GM23338 (cell line): ENCODE data around the gene CD9. TPM values are rescaled to one million over a fixed set of nuclear protein-coding genes. Genes with fewer than 3 reads are reported as not detected.

Experiments
- ATAC-seq: fragments of 200-7000 bp; cut with Tn5 transposase; 3 replicates; pipeline ENCODE4 v1.9.1; 2020
- DNase-seq: peaks from one replicate; pipeline ENCODE4 v3.0.0-alpha.2; 2015; ENCODE audit warnings: low spot score
- H2AFZ ChIP-seq: fragments of 200-600 bp; sonication (generic); 2 replicates; pipeline ENCODE4 v1.8.0; 2016; ENCODE audit warnings: antibody characterized with exemption, mild to moderate bottlenecking, moderate library complexity
- H3F3A ChIP-seq: fragments of 200-600 bp; sonication (generic); replicated peaks from 2 replicates; pipeline ENCODE4 v1.8.0; 2017; ENCODE audit warnings: antibody characterized with exemption, mixed run types, low read depth
- H3K27ac ChIP-seq: fragments of 200-600 bp; sonication (generic); 2 replicates; pipeline ENCODE4 v1.6.1; 2016; ENCODE audit warnings: low read depth
- H3K27me3 ChIP-seq: fragments of 200-600 bp; sonication (generic); 2 replicates; pipeline ENCODE4 v1.8.0; 2016; ENCODE audit warnings: mild to moderate bottlenecking, mixed run types, moderate library complexity; ENCODE audit not compliant: insufficient read depth
- H3K36me3 ChIP-seq: fragments of 200-600 bp; sonication (generic); 2 replicates; pipeline ENCODE4 v1.8.0; 2016; ENCODE audit warnings: mild to moderate bottlenecking; ENCODE audit not compliant: insufficient read depth
- H3K4me1 ChIP-seq: fragments of 200-600 bp; sonication (generic); 2 replicates; pipeline ENCODE4 v1.8.0; 2016; ENCODE audit warnings: mild to moderate bottlenecking, moderate library complexity; ENCODE audit not compliant: insufficient read depth
- H3K4me2 ChIP-seq: fragments of 200-600 bp; sonication (generic); 2 replicates; pipeline ENCODE4 v1.7.1; 2017; ENCODE audit warnings: mixed run types
- H3K4me3 ChIP-seq: fragments of 200-600 bp; sonication (generic); 2 replicates; pipeline ENCODE4 v1.6.1; 2016; ENCODE audit warnings: mixed run types
- H3K79me2 ChIP-seq: fragments of 200-600 bp; sonication (generic); replicated peaks from 2 replicates; pipeline ENCODE4 v1.8.0; 2017; ENCODE audit warnings: mild to moderate bottlenecking; ENCODE audit not compliant: insufficient read depth
- H3K9me2 ChIP-seq: fragments of 200-600 bp; sonication (generic); 2 replicates; pipeline ENCODE4 v1.8.0; 2017; ENCODE audit not compliant: insufficient read depth
- H4K20me1 ChIP-seq: fragments of 200-600 bp; sonication (generic); replicated peaks from 2 replicates; pipeline ENCODE4 v1.8.0; 2017; ENCODE audit warnings: mild to moderate bottlenecking; ENCODE audit not compliant: insufficient read depth
- H3K27ac Mint-ChIP-seq: 2 replicates; pipeline ENCODE4 v1.8.0; 2020; ENCODE audit warnings: inconsistent platforms, mild to moderate bottlenecking, moderate library complexity, mixed read lengths
- H3K27me3 Mint-ChIP-seq: 3 replicates; pipeline ENCODE4 v1.8.0; 2022; ENCODE audit warnings: low read depth, mild to moderate bottlenecking, moderate library complexity, mixed read lengths, inconsistent platforms; ENCODE audit not compliant: insufficient read depth, poor library complexity
- H3K36me3 Mint-ChIP-seq: 3 replicates; pipeline ENCODE4 v1.8.0; 2021; ENCODE audit warnings: low read depth, mild to moderate bottlenecking, inconsistent platforms, moderate library complexity, mixed read lengths
- H3K4me1 Mint-ChIP-seq: 3 replicates; pipeline ENCODE4 v1.8.0; 2020; ENCODE audit warnings: mild to moderate bottlenecking, inconsistent platforms, mixed read lengths
- H3K4me3 Mint-ChIP-seq: 3 replicates; pipeline ENCODE4 v1.8.0; 2021; ENCODE audit warnings: moderate library complexity, mild to moderate bottlenecking, inconsistent platforms, mixed read lengths
- H3K9me3 Mint-ChIP-seq: 3 replicates; pipeline ENCODE4 v1.8.0; 2020; ENCODE audit warnings: moderate library complexity, mild to moderate bottlenecking, inconsistent platforms, mixed read lengths
- EZH2 ChIP-seq: fragments of 200-600 bp; sonication (generic); IDR thresholded peaks from one replicate; pipeline ENCODE4 v1.8.0; 2017; ENCODE audit warnings: antibody characterized with exemption, mild to moderate bottlenecking, low read depth; ENCODE audit not compliant: unreplicated experiment
- EZH2phosphoT487 ChIP-seq: fragments of 200-600 bp; sonication (generic); IDR thresholded peaks from one replicate; pipeline ENCODE4 v1.8.1; 2018; ENCODE audit warnings: antibody characterized with exemption; ENCODE audit not compliant: unreplicated experiment
- JUNB ChIP-seq: IDR thresholded peaks from one replicate; pipeline ENCODE4 v1.6.1; 2016; ENCODE audit warnings: antibody characterized with exemption; ENCODE audit not compliant: unreplicated experiment
- POLR2AphosphoS5 ChIP-seq: IDR thresholded peaks from 2 replicates; pipeline ENCODE4 v1.6.1; 2016; ENCODE audit warnings: antibody characterized with exemption, low read depth
- REST ChIP-seq: IDR thresholded peaks from one replicate; pipeline ENCODE4 v1.6.1; 2018; ENCODE audit warnings: antibody characterized with exemption; ENCODE audit not compliant: unreplicated experiment
- STAT1 ChIP-seq: IDR thresholded peaks from one replicate; pipeline ENCODE4 v1.6.1; 2016; ENCODE audit warnings: antibody characterized with exemption; ENCODE audit not compliant: unreplicated experiment
- ZNF462 ChIP-seq: fragments of 250-450 bp; sonication (Bioruptor Pico); IDR thresholded peaks from 2 replicates; pipeline ENCODE4 v1.5.0; 2020; ENCODE audit warnings: mild to moderate bottlenecking, moderate library complexity
- polyA plus RNA-seq: library from polyadenylated mRNA; unstranded; fragments of >200 nt; fragmentation: Nextera tagmentation; extraction: Ambion mirVana; gene quantifications from 2 replicates; pipeline ENCODE4 v1.2.1, GENCODE V29; 2016
- total RNA-seq: library from RNA; depleted of rRNA; stranded (reverse); fragments of >200 nt; shearing (Covaris generic); gene quantifications from 2 replicates; pipeline ENCODE4 v1.2.3, GENCODE V29; 2014
- TF ChIP-seq, protein P1 (sequence below), 2 experiments: fragments of 200-600 bp in 1 of 2; sonication (generic) in 1 of 2; conservative IDR thresholded peaks; 2 replicates each; pipeline versions ENCODE4 v1.5.1 to v1.6.1; 2016 to 2017; ENCODE audit warnings: antibody characterized with exemption in 2 of 2, low read depth in 2 of 2, mild to moderate bottlenecking in 2 of 2, moderate library complexity in 1 of 2

Gene CD9
- total and polyA plus RNA-seq, 2 experiments from 2014 or later: 222 to 251 TPM

DNA sequence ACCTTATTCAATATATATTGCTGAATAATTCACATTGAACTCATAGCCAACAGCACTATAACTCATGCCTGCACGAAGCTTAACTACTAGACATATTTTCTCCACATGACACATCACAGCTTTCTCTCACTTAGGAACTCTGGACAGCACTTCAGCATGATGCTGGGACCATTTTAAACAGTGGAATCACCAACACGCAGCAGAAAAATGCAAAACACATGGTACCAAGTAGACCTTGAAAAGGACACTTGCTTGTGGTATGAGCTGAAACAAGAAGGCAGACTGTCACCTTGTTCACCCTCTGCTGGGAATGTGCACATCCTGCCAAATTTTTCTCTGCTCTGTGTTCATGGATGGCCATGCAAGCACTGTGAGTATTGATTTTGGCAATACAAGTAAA lies 34.8 kb upstream of the CD9 start (continued):
- no peak for TF ChIP-seq ZNF462 (CRISPR knock-in tag)
- no peak for TF ChIP-seq JUNB
- TF ChIP-seq STAT1: no peak

DNA sequence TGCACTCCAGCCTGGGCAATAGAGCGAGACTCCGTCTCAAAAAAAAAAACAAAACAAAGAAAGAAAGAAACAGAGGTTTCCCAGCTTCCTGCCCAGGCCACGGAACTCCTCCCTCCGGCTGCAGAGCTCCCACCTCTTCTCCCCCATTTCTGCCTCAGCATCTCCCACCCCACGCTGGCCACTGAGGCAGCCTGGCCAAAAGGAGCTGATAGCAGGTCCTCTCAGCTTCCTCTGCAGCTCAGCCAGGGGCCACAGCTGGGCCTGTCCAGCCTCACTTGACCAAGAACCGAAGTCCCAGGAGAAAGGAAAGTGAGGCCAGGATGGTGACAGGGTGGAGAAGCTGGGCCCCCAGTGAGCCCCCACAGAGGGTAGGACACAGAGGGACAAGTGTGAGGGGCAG lies 33.4 kb upstream of the CD9 start:
- Histone ChIP-seq H3K36me3 (no peaks in the 10 kb centered on the region), H4K20me1 (no peaks in the 10 kb centered on the region), H3K4me2 (no peak overlapping the region), H3K9me2 (no peaks in the 10 kb centered on the region), H3K79me2 (no peaks in the 10 kb centered on the region), H3K4me1 (no peaks in the 10 kb centered on the region), H3F3A (no peaks in the 10 kb centered on the region), H3K4me3 (no peak overlapping the region), H3K27ac (no peak overlapping the region), H3K27me3 (no peaks in the 10 kb centered on the region), H2AFZ (no peak overlapping the region)
- no peak for DNase-seq
- Mint-ChIP-seq H3K36me3 (no peaks in the 10 kb centered on the region), H3K4me1 (no peaks in the 10 kb centered on the region), H3K27me3 (peaks cover 6% of the 10 kb centered on the region), H3K9me3 (no peaks in the 10 kb centered on the region; the same call in 2 of the 3 replicates), H3K27ac (no peak overlapping the region), H3K4me3 (no peak overlapping the region)
- ATAC-seq: no peak
- TF ChIP-seq EZH2 (no peak), POLR2AphosphoS5 (no peak), STAT1 (no peak), REST (no peak), EZH2phosphoT487 (no peak), JUNB (no peak)
- TF ChIP-seq, protein P1, sequence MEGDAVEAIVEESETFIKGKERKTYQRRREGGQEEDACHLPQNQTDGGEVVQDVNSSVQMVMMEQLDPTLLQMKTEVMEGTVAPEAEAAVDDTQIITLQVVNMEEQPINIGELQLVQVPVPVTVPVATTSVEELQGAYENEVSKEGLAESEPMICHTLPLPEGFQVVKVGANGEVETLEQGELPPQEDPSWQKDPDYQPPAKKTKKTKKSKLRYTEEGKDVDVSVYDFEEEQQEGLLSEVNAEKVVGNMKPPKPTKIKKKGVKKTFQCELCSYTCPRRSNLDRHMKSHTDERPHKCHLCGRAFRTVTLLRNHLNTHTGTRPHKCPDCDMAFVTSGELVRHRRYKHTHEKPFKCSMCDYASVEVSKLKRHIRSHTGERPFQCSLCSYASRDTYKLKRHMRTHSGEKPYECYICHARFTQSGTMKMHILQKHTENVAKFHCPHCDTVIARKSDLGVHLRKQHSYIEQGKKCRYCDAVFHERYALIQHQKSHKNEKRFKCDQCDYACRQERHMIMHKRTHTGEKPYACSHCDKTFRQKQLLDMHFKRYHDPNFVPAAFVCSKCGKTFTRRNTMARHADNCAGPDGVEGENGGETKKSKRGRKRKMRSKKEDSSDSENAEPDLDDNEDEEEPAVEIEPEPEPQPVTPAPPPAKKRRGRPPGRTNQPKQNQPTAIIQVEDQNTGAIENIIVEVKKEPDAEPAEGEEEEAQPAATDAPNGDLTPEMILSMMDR (conservative IDR thresholded peaks at IDR 0.05; ENCODE audit: low read depth in 2 of 2): no peak
